SK-N-SH treated with all-trans-retinoic acid at 6 μM for 48 hours (cell line): ENCODE data around the gene PDE4B.

Source experiments
- BACH2 ChIP-seq: fragments of 250-450 bp; sonication (Bioruptor Pico); IDR thresholded peaks from 2 replicates; pipeline ENCODE4 v1.9.0; 2021; ENCODE audit warnings: mild to moderate bottlenecking, borderline replicate concordance
- ESRRG ChIP-seq: fragments of 250-450 bp; sonication (Bioruptor Pico); IDR thresholded peaks from 2 replicates; pipeline ENCODE4 v1.6.1; 2021; ENCODE audit warnings: mild to moderate bottlenecking
- ZFP3 ChIP-seq: fragments of 250-450 bp; sonication (Bioruptor Pico); IDR thresholded peaks from 2 replicates; pipeline ENCODE4 v1.5.0; 2020; ENCODE audit warnings: mild to moderate bottlenecking, moderate library complexity
- ZFP30 ChIP-seq: fragments of 450-650 bp; formaldehyde crosslinking; IDR thresholded peaks from 2 replicates; pipeline ENCODE4 v1.5.0; 2022; ENCODE audit warnings: mild to moderate bottlenecking, moderate library complexity
- ZNF565 ChIP-seq: fragments of 450-650 bp; formaldehyde crosslinking; conservative IDR thresholded peaks from 2 replicates; pipeline ENCODE4 v1.5.0; 2020; ENCODE audit warnings: low read depth, mild to moderate bottlenecking, moderate library complexity
- TF ChIP-seq, protein P1 (sequence below): fragments of 250-450 bp; sonication (Bioruptor Pico); IDR thresholded peaks from 2 replicates; pipeline ENCODE4 v1.8.0; 2020; ENCODE audit warnings: mild to moderate bottlenecking, moderate library complexity, borderline replicate concordance

DNA sequence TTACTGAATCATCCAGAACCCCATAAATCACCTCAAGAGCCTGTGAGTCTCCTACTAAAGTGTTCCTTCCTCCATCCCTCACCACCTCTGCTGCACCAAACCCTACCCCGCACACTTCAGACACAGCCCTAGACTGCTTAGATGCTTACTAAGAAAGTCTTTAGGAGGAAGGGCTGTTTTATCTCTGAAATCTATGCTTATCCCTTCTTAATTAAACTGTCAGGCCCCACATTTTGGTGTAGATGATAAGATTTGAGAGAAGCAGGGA, 524.5 kb downstream of the PDE4B start:
- TF ChIP-seq, protein P1, sequence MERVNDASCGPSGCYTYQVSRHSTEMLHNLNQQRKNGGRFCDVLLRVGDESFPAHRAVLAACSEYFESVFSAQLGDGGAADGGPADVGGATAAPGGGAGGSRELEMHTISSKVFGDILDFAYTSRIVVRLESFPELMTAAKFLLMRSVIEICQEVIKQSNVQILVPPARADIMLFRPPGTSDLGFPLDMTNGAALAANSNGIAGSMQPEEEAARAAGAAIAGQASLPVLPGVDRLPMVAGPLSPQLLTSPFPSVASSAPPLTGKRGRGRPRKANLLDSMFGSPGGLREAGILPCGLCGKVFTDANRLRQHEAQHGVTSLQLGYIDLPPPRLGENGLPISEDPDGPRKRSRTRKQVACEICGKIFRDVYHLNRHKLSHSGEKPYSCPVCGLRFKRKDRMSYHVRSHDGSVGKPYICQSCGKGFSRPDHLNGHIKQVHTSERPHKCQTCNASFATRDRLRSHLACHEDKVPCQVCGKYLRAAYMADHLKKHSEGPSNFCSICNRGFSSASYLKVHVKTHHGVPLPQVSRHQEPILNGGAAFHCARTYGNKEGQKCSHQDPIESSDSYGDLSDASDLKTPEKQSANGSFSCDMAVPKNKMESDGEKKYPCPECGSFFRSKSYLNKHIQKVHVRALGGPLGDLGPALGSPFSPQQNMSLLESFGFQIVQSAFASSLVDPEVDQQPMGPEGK (CRISPR knock-in tag): no peak
- no peak for TF ChIP-seq ZFP30 (CRISPR knock-in tag)
- TF ChIP-seq ESRRG (CRISPR knock-in tag): no peak
- no peak for TF ChIP-seq ZFP3
- no peak for TF ChIP-seq ZNF565 (CRISPR knock-in tag)
- TF ChIP-seq BACH2 (CRISPR knock-in tag): no peak
